GM21528 (cell line): Measurements from ENCODE around the gene CCDC71L.

ENCODE experiments used
- ATAC-seq: cut with Tn5 transposase; IDR thresholded peaks from one replicate; pipeline ENCODE4 v1.9.1; 2021; ENCODE audit warnings: mild to moderate bottlenecking, moderate library complexity; ENCODE audit not compliant: unreplicated experiment, low FRiP score

The CCDC71L gene

GRCh38 chr7:106659166-106659962 lies 1.6 kb downstream of the CCDC71L start:
- ATAC-seq, result no peak

DNA sequence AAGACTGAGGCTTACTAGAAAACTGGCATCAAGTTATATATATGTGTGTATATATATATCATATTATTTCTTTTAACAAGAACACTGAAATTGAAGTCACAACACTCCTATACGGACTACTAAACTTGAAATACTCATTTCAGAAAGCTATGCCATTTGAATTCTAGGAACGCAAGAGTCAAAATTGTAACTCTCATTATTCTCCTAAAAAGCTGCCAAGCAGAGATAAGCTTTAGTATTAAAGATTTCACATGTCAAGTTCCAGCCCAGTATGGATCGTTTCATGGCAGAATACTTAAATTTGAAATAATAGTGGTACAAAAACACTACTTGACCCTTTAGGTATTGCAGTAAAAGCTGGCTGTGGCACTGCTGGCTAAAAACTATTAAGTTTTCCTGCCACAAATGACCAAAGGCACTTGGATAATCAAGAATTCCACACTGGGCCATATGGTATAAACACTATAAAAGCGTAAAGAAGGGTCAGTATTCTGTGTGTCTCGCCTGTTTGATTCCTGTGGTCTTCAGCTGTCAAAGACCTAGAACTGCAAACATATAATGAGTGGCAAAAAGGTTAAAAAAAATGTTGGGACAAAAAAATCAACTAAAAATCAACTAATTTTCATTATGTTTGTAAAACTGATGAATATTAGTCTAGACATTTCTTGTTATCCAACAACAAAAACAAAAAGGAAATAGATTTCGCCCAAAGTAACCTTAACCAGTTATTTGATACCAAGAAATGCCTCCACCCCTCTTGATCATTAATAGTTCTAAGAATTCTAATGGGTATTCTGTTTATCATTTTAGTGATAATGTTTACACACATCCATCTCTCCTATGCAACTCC lies 2.4 kb downstream of the CCDC71L start:
- no peak for ATAC-seq

GRCh38 chr7:106657085-106657991 lies 3.6 kb downstream of the CCDC71L start:
- ATAC-seq, result no peak

- no peak for ATAC-seq
Observed at GRCh38 chr7:106655703-106656498, 5.1 kb downstream of the CCDC71L start.

GRCh38 chr7:106653488-106653887 lies 7.5 kb downstream of the CCDC71L start:
- ATAC-seq, result no peak

- ATAC-seq, result no peak
Observed at GRCh38 chr7:106652909-106653308, 8.0 kb downstream of the CCDC71L start.

DNA sequence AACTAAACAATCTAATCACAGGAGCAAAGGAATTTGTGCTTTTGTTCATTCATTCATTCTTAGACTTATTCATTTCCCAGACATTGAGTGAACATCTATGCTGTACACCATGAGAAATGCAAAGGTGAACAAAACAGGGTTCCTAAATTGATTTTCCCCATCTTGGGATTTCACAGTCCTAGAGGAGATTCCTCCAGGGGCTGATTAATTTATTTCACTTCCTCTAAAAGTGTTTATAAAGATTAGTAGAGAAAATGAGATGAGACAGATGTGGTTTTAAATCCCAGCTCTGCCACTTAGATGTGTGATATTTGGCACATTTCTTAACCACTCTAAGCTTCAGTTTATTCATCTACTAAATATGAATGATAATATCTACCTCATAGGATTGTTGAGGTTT lies 8.9 kb downstream of the CCDC71L start:
- ATAC-seq, result no peak

- ATAC-seq, result no peak
Observed at GRCh38 chr7:106646256-106646655, 14.7 kb downstream of the CCDC71L start.

DNA sequence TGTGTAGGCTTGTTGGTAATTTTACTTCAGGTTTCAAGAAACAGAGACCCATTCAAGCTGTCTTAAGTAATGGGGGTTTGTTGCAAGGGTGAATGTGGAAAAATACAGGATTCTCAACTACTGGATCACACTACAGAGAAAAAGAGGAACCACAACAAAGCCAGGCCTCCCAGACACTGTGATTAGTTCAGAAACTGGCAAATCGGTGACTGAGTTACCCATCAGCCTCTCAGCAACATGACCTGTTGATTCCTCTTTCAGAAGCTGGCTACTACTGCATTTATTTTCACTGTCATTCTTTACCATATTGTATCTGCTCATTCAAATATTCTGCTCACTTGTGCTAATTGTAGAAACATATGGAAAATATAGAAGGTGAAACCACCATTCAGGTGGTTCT lies 16.0 kb downstream of the CCDC71L start:
- no peak for ATAC-seq

DNA sequence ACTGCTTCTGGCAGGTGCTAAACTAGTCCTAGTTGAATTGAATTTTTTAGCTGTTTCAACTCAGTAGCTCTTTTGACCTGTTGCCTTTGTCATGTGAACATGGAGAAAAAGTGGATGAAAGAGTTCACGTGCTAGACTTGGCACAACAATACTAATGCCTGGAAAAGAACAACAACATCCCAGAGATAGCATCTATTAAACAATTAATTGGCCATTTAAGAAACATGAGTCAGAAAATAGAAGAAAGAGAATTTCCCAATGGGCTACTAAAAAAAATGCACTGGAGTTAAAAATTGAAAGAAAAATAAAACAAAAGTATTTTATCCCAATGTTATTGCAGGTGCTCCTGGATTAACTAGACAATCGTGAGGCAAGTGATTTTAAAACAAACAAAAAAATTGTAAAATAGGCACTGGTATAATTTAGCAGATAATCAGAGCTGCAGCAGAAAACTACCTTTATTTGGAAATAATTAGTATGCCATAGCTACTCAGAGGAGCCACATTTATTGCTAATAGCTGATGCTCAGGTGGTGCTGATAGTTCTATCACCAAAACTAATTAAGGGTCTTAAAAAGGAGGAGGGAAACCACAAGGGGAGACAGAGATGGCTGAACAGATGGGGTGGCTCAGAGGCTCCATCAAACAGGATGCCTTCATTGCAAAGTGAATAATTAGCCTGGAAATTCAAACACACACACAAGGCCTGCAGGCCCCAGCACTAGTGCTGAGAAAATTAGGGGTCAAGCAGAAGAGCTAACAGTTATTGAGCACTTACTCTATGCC lies 17.6 kb downstream of the CCDC71L start:
- no peak for ATAC-seq

GRCh38 chr7:106641416-106641815 lies 19.5 kb downstream of the CCDC71L start:
- no peak for ATAC-seq

- no peak for ATAC-seq
Observed at GRCh38 chr7:106640368-106641141, 20.4 kb downstream of the CCDC71L start.

DNA sequence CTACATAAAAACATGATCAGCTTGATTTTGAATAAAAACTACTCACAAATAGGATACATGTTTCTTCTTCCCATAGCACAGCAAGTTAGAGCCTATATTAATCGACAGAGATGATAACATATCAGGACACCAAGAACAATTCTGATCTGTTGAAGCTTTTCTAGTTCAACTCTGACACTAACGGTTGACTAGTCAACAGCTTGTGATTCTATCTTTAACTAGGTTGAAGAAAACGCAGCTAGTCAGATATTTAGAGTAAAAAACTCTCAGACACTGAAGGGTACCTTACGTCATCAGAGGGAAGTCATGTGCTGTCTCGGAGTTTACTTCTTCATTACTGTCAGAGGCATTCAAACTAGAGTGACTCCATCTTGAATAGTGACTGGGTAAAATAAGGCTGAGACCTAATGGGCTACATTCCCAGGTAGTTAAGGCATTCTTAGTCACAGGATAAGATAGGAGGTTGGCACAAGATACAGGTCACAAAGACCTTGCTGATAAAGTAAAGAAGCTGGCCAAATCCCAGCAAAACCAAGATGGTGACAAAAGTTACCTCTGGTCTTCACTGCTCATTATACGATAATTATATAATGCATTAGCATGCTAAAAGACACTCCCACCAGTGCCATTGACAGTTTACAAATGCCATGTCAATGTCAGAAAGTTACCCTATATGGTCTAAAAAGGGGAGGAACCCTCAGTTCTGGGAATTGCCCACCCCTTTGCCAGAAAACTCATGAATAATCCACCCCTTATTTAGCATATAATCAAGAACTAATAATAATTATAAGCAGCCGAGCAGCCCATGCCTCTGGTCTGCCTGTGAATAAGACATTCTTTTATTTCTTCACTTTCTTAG lies 21.3 kb downstream of the CCDC71L start:
- no peak for ATAC-seq

GRCh38 chr7:106635411-106635810 lies 25.5 kb downstream of the CCDC71L start:
- ATAC-seq, result no peak

- no peak for ATAC-seq
Observed at GRCh38 chr7:106634958-106635357, 26.0 kb downstream of the CCDC71L start.

GRCh38 chr7:106630648-106631047 lies 30.3 kb downstream of the CCDC71L start:
- ATAC-seq, result no peak

- ATAC-seq, result no peak
Observed at GRCh38 chr7:106629516-106629915, 31.4 kb downstream of the CCDC71L start.
